Activated gamma-delta T cell (primary cell): Measurements from ENCODE around the gene OSBP2.

Source experiments
- DNase-seq: peaks from one replicate; lab custom pipeline; 2025; lab: John Stamatoyannopoulos, UW

OSBP2 gene

DNA sequence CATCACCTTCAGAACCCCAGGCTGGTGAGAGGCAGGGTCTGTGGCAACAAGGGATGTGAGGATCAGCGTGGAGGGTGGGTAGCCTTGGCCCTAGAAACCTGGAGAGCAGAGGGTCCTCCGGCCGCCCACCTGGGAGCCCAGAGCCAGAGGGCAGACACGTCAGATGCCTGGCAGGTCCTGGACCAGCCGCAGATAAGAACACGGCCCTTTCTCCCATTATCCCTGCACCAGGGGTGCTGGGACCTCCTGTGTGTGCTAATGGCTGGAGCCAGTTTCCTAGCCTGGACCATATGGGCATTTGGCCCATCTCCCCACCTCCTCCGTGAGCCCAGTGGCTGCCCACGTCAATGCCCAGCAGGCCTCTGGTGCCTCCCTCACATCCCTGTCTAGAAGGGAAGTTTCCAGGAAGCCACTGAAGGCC is 185.5 kb downstream of the OSBP2 start:
- DNase-seq: no peak

DNA sequence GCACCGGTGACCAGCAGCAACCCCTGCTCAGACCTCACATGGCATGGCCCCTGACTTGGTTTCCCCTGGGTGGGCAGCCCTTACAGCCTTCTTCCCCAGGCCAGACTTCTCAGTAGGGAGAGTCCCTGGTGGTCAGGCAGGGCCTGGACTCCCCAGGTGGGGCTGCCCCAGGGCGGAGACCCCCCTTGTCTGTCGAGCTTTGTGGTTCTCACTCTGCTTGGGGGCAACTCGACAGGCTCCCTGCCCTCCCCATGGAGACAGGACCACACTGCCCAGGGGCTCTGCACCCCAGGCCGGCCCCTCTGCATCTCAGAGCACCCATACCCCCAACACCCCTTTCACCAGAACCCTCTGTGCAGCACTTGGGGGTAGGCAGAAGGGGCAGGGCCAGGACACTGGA is 186.2 kb downstream of the OSBP2 start:
- no peak for DNase-seq

DNA sequence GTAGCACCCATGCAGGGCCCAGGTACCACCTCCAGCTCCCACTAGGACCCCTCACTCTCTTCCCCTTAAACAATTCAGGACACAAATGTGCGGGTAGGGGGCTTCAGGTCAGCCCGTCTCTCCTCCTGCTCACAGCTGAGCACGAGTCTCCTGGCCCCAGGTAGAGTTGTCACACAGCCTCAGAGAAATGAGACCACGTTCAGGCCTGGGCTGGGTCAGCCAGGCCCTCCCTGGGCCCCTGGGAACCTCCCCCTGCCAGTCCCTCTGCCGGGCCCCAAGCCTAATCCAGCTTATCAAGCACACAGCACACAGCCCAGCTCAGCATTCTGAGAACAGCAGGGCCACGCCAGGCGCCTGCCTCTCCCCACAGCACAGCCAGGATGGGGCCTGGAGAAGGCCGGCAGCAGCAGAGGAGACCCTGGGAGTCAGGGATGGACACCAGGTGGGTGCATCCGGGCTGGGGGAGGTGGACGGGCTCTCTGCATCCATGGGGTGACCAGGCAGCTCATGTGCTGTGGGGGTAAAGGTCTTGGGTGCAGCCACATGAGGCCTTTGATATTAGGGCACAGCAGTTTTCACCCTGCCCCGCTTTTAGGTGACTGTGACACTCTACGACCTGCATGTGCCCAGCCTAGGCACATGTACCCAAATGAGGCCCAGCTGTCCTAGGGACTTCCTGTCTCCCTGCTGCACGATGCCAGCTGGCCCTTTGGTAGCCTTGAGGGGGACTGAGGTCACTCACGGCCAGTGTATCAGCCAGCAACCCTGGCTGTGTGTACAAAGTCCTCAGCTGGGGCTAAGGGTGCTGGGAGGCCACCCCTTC is 186.9 kb downstream of the OSBP2 start:
- DNase-seq: no peak

- no peak for DNase-seq
Observed at GRCh38 chr22:30882184-30882717, 187.6 kb downstream of the OSBP2 start.

GRCh38 chr22:30882974-30883533 is 188.4 kb downstream of the OSBP2 start:
- no peak for DNase-seq

DNA sequence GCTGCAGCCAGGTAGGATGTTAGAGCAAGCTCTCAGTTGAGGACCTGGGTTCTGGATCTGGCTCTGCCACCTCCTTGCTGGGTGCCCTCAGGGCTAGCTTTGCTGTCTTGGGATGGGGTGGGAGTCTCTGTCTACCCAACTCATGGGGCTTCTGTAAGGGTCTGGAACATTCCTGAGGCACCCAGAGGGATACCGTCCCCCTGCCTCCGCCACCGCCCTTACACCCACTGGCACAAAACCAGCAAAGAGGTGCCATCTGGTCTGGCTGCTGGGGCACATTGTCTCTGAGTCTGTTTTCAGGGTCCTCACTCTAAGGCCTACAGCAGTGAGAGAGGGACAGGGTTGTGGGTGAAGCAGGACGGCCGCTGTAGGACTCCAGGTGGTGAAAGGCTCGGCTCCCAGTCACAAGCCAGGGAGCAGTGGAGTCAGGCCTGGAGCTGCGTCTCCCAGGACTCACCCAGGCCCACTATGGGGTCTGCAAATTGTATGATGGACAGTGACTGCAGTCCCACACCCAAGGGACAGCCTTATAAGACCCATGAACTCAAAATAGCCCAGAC is 189.0 kb downstream of the OSBP2 start:
- DNase-seq: no peak

- no peak for DNase-seq
Observed at GRCh38 chr22:30884211-30885000, 189.7 kb downstream of the OSBP2 start.

- no peak for DNase-seq
Observed at GRCh38 chr22:30885001-30885366, 190.3 kb downstream of the OSBP2 start.

DNA sequence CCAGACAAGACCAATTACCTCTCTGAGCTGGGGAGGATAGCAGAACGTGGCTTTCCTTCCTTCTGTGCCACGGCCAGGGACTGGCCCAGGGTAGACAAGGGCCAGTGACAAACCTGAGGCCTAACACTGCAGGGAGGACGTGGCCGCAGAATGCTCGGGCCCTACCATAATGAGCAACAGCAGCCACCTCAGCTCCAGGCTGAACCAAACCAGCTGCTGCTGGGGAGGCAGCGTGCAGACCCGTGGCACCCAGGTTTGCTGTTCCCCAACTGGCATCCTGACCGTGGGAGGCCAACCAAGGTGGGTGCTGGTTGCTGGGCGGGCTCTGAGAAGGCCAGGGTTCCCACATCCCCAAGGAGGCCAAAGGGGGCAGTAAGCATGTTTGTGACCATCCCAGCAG is 190.9 kb downstream of the OSBP2 start:
- no peak for DNase-seq

- DNase-seq: no peak
Observed at GRCh38 chr22:30887453-30887852, 192.8 kb downstream of the OSBP2 start.

GRCh38 chr22:30887861-30888260 is 193.2 kb downstream of the OSBP2 start:
- no peak for DNase-seq

- no peak for DNase-seq
Observed at GRCh38 chr22:30889268-30889995, 194.8 kb downstream of the OSBP2 start.

DNA sequence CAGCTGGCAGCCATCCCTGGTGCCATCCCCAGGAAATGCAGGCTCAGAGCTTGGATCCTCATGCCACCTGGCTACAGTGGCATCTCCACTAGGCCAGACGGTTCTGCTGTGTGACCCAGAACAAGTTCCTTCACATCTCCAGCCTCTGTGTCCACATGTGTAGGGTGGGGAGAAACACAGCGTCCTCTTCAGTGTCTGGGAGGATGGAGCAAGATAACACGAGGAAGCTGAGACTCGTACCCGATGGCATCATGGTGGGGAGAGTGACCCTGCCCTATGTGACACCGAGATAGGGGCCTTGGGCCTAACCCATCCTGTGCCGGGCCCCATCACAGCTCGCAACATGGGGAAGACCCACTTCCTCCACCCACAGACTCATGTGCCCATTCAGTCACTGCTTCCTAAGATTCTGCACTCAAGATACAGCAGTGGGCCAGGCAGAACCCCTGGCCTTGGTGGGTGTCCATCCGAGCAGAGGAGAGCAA is 195.4 kb downstream of the OSBP2 start:
- DNase-seq: no peak

DNA sequence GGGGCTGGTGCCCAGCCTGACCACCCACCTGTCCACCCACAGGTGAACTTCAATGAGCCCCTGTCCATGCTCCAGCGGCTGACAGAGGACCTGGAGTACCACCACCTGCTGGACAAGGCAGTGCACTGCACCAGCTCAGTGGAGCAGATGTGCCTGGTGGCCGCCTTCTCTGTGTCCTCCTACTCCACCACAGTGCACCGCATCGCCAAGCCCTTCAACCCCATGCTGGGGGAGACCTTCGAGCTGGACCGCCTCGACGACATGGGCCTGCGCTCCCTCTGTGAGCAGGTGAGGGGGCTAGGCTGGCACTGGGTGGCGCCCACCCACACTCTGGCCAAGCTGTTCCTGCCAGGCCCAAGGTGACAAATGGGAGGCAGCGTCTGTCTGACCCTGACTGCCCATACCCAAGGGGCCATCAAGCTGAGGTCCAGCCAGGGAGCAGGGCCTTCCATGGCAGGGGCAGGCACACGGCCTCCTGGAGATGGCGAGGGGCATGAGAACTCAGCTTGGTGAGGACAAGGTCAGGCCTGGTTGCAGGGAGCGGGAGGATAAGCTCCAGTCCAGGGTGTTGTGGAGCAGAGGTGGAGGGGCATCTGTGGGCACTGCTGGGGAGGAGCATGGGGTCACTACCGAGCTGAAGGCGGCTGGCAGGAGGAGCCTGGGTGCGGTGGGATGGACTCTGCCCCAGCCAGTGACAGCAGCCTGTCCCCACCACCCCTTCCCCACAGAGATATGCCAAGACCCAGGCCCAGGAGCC is 196.2 kb downstream of the OSBP2 start:
- no peak for DNase-seq

DNA sequence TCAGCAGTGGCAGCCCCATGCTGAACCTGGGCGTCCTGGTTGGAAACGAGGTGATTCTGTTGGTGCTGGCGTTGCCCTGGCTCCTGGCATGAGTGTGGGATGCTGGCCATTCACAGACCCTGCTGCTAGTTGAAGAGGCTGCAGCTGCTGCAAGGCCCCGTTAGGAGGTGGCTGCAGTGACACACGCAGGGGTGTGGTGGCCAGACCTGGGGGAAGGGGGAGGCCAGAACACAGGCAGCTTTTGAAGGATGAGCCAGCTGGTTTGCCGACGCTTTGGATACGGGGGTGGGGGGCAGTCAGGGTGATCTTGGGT is 196.7 kb downstream of the OSBP2 start:
- DNase-seq: no peak

DNA sequence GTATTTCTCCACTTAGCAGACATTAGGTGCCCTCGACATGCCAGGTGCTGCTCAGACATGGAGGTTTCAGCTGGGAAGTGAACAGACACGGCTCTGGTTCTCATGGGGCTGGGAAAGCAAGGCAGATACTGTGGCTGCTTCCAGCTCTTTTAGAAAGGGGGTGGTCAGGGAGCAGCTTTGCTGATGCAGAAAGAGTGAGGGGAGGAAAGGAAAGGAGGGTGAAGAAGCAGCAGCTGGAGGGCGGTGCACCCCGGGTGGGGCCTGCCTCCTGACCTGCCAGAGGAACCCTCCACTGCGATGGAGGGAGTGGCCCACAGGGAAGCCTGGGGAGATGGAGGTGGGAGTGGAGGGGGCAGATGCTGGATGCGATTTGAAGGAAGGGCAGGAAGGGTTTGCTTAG is 197.1 kb downstream of the OSBP2 start:
- no peak for DNase-seq

GRCh38 chr22:30892286-30892685 is 197.6 kb downstream of the OSBP2 start:
- DNase-seq: no peak

GRCh38 chr22:30892731-30893221 is 198.1 kb downstream of the OSBP2 start:
- no peak for DNase-seq

- no peak for DNase-seq
Observed at GRCh38 chr22:30893434-30894370, 199.0 kb downstream of the OSBP2 start.

- DNase-seq: no peak
Observed at GRCh38 chr22:30894371-30894740, 199.7 kb downstream of the OSBP2 start.
